Left renal pelvis (tissue), 4 donors: ENCODE data around the gene ALKBH5. TPM values are rescaled to one million over a fixed set of nuclear protein-coding genes. Genes with fewer than 3 reads are reported as not detected.
A peak's percentile ranks its signal among the peaks of the same experiment; 100 is the strongest.

Source experiments
- DNase-seq, 4 donors: peaks; one replicate each; pipeline ENCODE4 v3.0.0-alpha.2; 2013; ENCODE audit warnings: low read depth in 4 of 4, low spot score in 3 of 4
- polyA plus RNA-seq, 4 donors: library from polyadenylated mRNA; unstranded; fragments of 120-200 nt; gene quantifications; one replicate each; pipeline ENCODE4 v1.2.1, GENCODE V29; 2013; ENCODE audit not compliant: insufficient read length in 4 of 4

The ALKBH5 gene
- 10 to 100 TPM; 58.8 to 70.6 (median 67.5) TPM for polyA plus RNA-seq

GRCh38 chr17:18183334-18184142 is at the start of gene ALKBH5:
Gene ALKBH5, plus strand, starts transcription at chr17:18183828. Its CDS starts 416 bp downstream, at chr17:18184244.
- DNase-seq = peak; percentile 97 to 99 (median 98)

DNA sequence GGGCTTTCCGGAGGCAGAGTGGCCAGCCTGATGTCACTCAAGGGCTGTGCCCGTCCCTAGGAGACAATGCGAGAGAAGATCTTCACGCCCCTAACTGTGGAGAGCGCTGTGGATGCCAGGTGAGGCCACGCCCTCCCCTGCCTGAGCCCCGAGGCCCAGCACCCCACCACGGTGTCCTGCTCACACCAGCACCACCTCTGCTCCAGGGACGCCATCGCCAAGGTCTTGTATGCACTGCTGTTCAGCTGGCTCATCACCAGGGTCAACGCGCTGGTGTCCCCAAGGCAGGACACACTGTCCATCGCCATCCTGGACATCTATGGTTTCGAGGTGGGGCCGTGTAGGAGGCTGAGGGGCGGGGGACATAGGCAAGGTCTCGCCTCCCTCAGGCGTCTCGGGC is 47.3 kb upstream of the ALKBH5 start:
- no peak for DNase-seq

- no peak for DNase-seq
These were observed 45.4 kb upstream of the ALKBH5 start for GRCh38 chr17:18138065-18138749.

- no peak for DNase-seq
These were observed 44.5 kb upstream of the ALKBH5 start for GRCh38 chr17:18139092-18139491.

DNA sequence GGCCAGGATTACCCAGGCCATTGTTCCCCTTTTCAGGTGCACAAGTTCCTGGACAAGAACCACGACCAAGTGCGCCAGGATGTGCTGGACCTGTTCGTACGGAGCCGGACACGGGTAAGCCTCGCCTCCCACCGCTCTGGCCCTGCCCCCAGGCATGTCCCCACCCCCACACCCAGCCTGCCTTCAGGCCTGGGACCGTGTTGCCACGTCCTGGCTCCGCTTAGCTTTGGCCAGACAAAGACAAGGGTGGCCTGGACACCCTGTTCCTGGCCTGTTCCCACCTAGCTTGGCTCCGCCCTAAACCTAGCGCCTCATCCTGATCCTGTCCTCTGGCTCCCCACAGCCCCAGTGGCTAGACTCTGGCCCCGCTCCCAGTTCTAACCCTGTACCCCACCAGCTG is 44.1 kb upstream of the ALKBH5 start:
- DNase-seq = no peak

GRCh38 chr17:18139949-18140348 is 43.7 kb upstream of the ALKBH5 start:
- DNase-seq = no peak

GRCh38 chr17:18140648-18141047 is 43.0 kb upstream of the ALKBH5 start:
- no peak for DNase-seq

- peak in 1 of 4 donors; percentile 41 for DNase-seq
These were observed 42.3 kb upstream of the ALKBH5 start for GRCh38 chr17:18141210-18141803.

DNA sequence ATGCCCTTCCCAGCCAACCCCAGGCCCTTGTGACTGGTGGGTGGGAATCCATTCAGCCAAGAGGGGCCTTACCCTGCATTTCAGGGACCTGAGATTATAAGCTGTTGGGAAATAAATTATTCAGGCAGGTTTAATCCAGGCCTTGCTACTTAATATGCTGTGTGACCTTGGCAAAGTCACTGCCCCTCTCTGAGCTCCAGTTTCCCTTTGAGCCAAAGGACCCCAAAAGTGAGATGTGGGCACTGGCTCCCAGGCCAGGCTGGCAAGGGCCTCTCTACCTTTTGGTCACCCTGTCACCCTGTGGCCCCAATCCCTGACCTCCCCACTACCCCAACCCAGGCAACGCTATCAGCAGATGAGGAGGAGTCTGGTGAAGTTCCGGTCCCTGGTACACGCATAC is 41.2 kb upstream of the ALKBH5 start:
- DNase-seq = no peak

DNA sequence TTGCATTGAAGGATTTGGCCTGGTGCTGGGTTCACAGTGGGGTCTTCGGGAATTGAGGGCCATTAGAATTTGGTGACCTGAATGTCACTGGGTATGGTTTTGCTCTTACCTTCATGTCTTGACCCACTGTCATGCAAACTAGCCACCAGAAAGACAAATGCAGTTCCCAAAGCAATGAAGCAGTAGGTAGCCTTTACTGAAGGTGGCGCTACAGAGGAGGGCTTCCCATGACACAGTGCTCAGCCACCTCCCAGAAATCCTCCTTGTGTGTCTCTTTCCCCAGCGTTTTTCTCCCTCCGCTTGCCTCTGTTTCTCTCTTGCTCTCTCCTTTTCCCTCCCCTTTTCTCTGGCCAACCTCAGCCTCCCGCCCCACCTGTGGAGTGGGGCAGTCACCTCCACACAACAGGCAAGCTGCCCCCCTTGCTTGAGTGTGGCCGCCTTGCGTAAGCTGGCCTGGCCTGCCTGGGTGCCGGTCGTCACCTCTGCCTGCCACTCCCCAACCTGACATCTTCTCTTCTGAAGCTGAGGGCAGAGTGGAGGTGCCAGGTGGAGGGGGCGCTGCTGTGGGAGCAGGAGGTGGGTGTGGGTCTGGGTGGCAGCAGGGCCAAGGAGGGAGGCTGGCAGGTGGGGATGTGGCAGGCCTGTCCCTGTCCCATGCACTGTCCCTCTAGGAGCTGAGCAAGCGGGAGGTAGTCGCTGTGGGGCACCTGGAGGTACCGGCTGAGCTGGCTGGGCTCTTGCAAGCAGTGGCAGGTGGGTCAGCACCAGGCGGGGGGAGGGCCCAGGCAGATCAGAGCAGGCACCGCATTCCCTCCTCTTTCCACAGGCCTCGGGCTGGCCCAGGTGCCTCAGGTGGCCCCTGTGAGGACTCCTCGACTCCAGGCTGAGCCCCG is 40.3 kb upstream of the ALKBH5 start:
- DNase-seq = no peak

GRCh38 chr17:18144261-18144660 is 39.4 kb upstream of the ALKBH5 start:
- no peak for DNase-seq

- no peak for DNase-seq
These were observed 38.8 kb upstream of the ALKBH5 start for GRCh38 chr17:18144855-18145254.

DNA sequence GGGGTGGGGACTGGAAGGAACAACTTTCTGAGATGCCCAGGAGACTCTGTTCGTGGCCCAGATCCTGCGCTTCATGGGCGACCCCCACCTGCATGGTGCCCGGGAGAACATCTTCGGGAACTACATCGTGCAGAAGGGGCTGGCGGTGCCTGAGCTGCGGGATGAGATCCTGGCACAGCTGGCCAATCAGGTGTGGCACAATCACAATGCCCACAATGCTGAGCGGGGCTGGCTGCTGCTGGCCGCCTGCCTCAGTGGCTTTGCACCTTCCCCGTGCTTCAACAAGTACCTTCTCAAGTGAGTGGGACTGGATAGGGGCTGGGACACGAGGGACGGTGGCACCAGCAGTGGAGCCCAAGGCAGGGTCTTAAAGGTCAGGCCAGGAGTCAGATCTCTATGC is 37.8 kb upstream of the ALKBH5 start:
- DNase-seq = no peak

- DNase-seq = no peak
These were observed 37.4 kb upstream of the ALKBH5 start for GRCh38 chr17:18146259-18146658.

DNA sequence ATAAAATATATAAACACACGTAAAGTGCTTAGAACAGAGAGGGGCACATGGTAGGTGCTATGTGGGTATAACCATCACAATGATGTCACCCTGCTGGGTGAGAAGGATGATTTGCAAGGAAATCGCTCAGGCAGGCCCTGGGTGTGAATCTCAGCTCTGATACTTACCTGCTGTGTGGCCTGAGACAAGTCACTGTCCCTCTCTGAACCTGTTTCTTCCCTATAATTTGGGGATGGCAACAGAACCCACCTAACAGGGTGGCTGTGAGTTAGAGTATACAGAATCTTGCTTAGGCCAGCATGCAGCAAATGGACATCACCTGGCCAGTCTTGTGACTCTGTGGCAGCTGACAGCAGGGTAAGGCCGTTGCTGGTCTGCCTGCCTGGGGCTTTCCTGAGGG is 36.6 kb upstream of the ALKBH5 start:
- DNase-seq = no peak

GRCh38 chr17:18148586-18148985 is 35.0 kb upstream of the ALKBH5 start:
- no peak for DNase-seq

- no peak for DNase-seq
These were observed 32.3 kb upstream of the ALKBH5 start for GRCh38 chr17:18151290-18151689.

- no peak for DNase-seq
These were observed 28.4 kb upstream of the ALKBH5 start for GRCh38 chr17:18155179-18155578.

DNA sequence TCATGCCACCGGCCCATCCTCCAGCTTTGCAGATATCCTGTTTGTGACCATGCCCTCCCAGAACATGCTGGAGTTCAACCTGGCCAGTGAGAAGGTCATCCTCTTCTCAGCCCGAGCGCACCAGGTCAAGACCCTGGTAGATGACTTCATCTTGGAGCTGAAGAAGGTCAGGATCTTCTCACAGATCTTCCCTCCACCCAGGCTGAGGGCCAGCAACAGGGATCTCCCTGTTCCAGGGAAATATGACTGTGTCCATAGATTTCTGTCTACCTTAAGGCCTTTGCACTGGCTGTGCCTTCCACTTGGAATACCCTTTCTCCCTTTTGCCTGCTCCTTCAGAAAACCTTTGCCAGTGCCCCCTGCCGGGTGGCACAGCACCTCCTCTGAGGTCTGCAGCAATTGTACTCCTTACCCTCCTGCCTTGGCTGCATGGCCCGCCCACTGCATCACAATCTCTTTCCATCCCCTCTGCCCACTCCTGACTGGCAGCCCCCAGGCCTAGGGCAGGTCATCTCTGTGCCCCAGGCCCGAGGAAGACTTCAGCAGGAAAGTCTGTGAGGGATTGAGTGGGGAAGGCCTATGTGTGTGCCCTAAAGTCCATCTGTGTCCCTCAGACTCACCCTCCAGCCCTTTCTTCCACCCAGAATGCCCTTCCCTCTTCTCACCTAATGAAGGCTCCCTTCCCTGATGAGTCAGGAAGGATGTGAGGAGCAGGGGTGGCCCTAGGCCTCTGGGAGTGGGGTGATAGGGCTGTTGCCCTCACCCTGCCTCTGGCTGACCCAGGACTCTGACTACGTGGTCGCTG is 27.3 kb upstream of the ALKBH5 start:
- no peak for DNase-seq

GRCh38 chr17:18156976-18157280 is 26.7 kb upstream of the ALKBH5 start:
- no peak for DNase-seq
